Fibroblast of the aortic adventitia (primary cell): ENCODE results near the gene CERS6. TPM values are rescaled to one million over a fixed set of nuclear protein-coding genes. Genes with fewer than 3 reads are reported as not detected.

ENCODE experiments used
- DNase-seq: peaks from one replicate; pipeline ENCODE4 v3.0.0-alpha.2; 2010; ENCODE audit warnings: low read depth
- H3K4me3 ChIP-seq: 2 replicates; pipeline ENCODE4 v1.5.1; 2011; ENCODE audit warnings: low read depth, mild to moderate bottlenecking, control low read depth, low read length, moderate library complexity
- total RNA-seq: library from RNA; depleted of rRNA; stranded (reverse); fragments of >200 nt; gene quantifications from 2 replicates; pipeline ENCODE4 v1.2.3, GENCODE V29; 2012; ENCODE audit warnings: low replicate concordance
- TF ChIP-seq, protein P1 (sequence below): IDR thresholded peaks from 2 replicates; pipeline ENCODE4 v1.5.1; 2011; ENCODE audit warnings: mild to moderate bottlenecking, low read length, control low read depth, inconsistent platforms; ENCODE audit not compliant: insufficient read depth

Gene CERS6
- total RNA-seq, 1 donor: 14.2 TPM

DNA sequence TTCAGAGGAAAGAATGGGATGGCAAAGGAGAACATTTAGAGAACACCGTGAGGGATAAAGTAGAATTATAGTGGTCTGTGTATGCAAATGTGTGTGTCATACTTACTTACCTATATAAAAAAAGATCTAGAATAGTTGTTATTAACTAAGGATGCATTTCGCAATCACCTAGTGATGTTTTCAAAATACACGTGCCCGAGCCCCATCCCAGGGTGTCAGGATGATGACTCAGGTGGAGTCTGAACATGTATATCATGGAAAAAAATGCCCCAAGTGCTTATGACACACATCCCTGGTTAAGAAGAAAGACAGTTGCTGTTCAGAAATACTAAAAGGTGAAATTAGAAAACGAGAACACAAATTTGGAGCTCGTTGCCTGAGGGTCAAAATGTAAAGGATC, 109.0 kb downstream of the CERS6 start:
- DNase-seq: no peak
- TF ChIP-seq, protein P1, sequence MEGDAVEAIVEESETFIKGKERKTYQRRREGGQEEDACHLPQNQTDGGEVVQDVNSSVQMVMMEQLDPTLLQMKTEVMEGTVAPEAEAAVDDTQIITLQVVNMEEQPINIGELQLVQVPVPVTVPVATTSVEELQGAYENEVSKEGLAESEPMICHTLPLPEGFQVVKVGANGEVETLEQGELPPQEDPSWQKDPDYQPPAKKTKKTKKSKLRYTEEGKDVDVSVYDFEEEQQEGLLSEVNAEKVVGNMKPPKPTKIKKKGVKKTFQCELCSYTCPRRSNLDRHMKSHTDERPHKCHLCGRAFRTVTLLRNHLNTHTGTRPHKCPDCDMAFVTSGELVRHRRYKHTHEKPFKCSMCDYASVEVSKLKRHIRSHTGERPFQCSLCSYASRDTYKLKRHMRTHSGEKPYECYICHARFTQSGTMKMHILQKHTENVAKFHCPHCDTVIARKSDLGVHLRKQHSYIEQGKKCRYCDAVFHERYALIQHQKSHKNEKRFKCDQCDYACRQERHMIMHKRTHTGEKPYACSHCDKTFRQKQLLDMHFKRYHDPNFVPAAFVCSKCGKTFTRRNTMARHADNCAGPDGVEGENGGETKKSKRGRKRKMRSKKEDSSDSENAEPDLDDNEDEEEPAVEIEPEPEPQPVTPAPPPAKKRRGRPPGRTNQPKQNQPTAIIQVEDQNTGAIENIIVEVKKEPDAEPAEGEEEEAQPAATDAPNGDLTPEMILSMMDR: no peak
- no peak overlapping the region for H3K4me3 ChIP-seq

DNA sequence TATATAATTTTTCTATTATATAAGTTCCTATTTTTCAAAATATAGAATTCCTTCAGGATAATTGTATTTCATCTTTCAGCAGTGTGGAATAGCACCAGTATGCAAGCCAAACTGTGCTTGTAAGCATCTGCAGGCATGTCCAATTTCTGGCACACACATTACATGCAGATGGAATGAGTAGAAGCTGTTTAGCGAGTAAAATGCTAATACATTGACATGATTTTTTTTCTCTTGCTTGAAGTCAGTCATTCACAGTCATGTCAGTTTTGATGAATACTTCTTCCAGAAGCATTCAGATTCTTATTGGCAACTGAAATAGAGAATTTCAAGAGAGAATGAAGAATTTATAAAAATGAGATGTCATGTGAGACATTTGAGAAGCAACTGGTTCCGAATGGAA, 109.4 kb downstream of the CERS6 start:
- DNase-seq: no peak
- H3K4me3 ChIP-seq: no peak overlapping the region
- TF ChIP-seq, protein P1: no peak

DNA sequence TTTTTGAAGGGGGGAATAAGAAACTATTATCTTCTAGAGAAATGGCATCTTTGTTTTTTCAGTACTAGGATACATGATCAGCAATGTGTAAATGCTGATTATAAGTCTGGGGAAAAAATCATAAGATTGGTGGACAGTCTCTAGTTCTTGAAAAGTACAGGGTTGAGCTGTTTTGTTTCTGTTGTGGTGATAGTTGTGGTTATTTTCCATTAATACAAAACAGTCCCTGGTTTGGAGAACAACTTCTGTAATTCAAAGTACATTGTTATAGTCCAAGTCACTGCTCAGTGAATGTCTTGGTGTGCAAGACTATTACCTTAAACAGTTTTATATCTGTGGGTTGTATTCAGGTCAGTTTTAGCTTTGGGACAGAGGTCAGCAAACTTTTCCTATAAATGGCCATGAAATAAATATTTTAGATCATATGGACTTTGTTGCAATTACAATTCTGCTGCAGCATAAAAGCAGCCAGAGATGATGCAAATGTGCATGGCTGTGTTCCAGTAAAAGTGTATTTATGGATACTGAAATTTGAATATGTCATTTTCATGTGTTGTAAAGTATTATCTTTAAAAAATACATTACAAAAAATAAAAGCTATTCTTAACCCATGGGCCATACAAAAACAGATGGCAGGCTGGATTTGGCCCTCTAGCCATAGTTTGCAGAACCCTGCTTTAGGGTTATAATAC, 111.0 kb downstream of the CERS6 start:
- no peak for DNase-seq
- TF ChIP-seq, protein P1: no peak
- no peak overlapping the region for H3K4me3 ChIP-seq

DNA sequence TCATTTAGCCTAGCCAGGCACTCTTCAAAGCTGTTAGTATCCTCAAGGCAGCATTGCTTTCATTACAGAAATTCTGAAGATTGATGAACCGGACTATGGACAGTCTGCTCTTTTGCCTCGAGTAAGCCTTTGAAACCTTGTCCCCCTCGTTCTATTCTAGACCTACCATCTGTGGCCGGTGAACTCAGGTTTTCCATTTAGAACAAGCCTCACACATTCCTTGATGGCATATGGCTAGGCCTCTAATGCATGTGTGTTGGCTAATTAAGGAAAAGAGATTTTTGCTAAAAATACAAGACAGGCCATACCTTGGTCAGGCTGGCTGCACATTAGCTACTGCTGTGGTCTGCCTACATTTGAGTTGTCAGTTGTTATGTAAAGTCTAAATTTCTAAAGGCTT, 111.8 kb downstream of the CERS6 start:
- no peak overlapping the region for H3K4me3 ChIP-seq
- TF ChIP-seq, protein P1: no peak
- no peak for DNase-seq

DNA sequence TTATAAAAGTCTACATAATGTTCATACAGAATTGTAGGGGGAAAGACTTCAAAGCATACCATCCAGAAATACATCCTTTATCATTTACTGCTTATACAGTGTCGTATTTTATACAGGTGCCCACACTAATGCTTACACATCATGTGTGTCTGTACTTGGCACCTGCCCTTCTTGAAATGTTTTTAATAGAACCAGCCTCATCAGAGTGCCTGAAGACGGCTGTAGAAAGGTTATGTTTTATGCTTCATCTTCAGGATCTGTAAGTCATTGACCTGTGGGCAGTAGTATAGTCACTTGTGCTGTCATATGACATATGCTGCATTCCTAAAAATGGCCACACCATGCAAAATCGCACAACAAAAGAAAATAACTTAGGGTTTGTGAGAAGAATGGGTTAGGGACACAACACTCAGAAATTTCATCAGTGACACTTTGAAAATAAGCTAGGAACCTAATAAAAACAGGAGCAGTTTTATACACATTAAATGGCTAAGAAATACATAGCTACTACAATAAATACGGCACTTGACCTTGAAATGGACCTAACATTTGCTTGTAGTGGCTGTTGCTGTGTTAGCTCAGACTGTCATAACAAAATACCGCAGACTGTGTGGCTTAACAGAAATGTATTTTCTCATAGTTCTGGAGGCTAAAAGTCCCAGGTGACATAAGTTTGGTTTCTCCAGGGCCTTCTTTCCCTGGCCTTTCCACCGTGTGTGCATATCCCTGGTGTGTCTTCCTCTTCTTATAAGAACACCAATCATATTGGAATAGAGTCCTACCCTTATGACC, 112.6 kb downstream of the CERS6 start:
- DNase-seq: no peak
- TF ChIP-seq, protein P1: no peak
- no peak overlapping the region for H3K4me3 ChIP-seq

DNA sequence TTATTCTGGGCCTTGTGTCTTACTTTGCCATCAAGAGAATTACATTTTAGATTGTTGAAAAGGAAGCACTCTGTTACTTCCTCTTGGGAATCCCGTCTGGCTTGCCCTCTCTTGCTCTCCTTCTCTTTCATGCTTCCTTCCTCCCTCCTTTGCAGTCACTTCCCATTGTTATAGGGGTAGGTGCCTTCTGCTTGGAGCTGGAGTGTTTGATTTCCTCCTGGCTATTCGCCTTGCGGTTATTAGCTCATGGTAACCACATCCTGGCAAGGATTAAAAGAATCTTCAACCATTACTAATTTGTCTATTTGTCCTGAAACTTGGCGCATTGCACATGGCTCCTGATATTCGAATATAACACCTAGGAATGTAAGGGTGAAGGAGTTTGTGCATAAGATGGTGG, 115.0 kb downstream of the CERS6 start:
- DNase-seq: no peak
- no peak overlapping the region for H3K4me3 ChIP-seq
- TF ChIP-seq, protein P1: no peak
